GM18520 (cell line): ENCODE results near the gene ADGRG1.
"Not testable (repeated sequence)": the region's sequence is repeated elsewhere in the genome, so short reads cannot be mapped to it uniquely, and the experiment has no call there.

Source experiments
- ATAC-seq: cut with Tn5 transposase; IDR thresholded peaks from one replicate; pipeline ENCODE4 v1.9.1; 2021; ENCODE audit not compliant: unreplicated experiment

ADGRG1 gene

GRCh38 chr16:57663917-57664661 lies 35.7 kb downstream of the ADGRG1 start:
- ATAC-seq = no peak

- ATAC-seq = no peak
Measured at GRCh38 chr16:57664662-57665025, 36.2 kb downstream of the ADGRG1 start.

GRCh38 chr16:57665541-57665940 lies 37.1 kb downstream of the ADGRG1 start:
- no peak for ATAC-seq

- ATAC-seq = no peak
Measured at GRCh38 chr16:57666353-57667047, 38.1 kb downstream of the ADGRG1 start.

GRCh38 chr16:57667048-57667525 lies 38.7 kb downstream of the ADGRG1 start:
- ATAC-seq = no peak

GRCh38 chr16:57667526-57668262 lies 39.3 kb downstream of the ADGRG1 start:
- no peak for ATAC-seq

GRCh38 chr16:57668263-57668571 lies 39.8 kb downstream of the ADGRG1 start, which contains the start of gene ADGRG3:
Gene ADGRG3 (plus strand): TSS chr16:57668306. CDS start chr16:57668348, 42 bp downstream.
- ATAC-seq = no peak

GRCh38 chr16:57668630-57669475 lies 40.4 kb downstream of the ADGRG1 start:
- no peak for ATAC-seq

GRCh38 chr16:57669476-57670162 lies 41.2 kb downstream of the ADGRG1 start:
- no peak for ATAC-seq

GRCh38 chr16:57670196-57670595 lies 41.8 kb downstream of the ADGRG1 start:
- ATAC-seq = no peak

- ATAC-seq = not testable (repeated sequence)
Measured at GRCh38 chr16:57671451-57671850, 43.0 kb downstream of the ADGRG1 start.

GRCh38 chr16:57672416-57672815 lies 44.0 kb downstream of the ADGRG1 start:
- ATAC-seq = no peak

GRCh38 chr16:57672824-57673223 lies 44.4 kb downstream of the ADGRG1 start:
- no peak for ATAC-seq

GRCh38 chr16:57675741-57676551 lies 47.5 kb downstream of the ADGRG1 start:
- no peak for ATAC-seq

GRCh38 chr16:57676553-57677085 lies 48.2 kb downstream of the ADGRG1 start:
- ATAC-seq = no peak

- no peak for ATAC-seq
Measured at GRCh38 chr16:57677622-57678369, 49.4 kb downstream of the ADGRG1 start.

GRCh38 chr16:57679016-57679415 lies 50.6 kb downstream of the ADGRG1 start:
- no peak for ATAC-seq

- ATAC-seq = no peak
Measured at GRCh38 chr16:57679767-57680482, 51.5 kb downstream of the ADGRG1 start.
